Measurements from ENCODE around the gene AGER.
"Not testable (repeated sequence)": the region's sequence is repeated elsewhere in the genome, so short reads cannot be mapped to it uniquely, and the experiment has no call there.

The AGER gene

GRCh38 chr6:32184084-32184640 is at the start of gene AGER:
TSS of gene AGER (minus strand) at chr6:32184253. CDS start at chr6:32184222, 31 bp downstream.
- DNase-seq = no peak

- no peak for DNase-seq
Observed at GRCh38 chr6:32226434-32226833, 42.4 kb upstream of the AGER start.

GRCh38 chr6:32224696-32225095 is 40.6 kb upstream of the AGER start:
- DNase-seq = no peak

GRCh38 chr6:32223258-32224235 is 39.5 kb upstream of the AGER start, which contains the start of gene NOTCH4:
TSS of gene NOTCH4 (minus strand) at chr6:32224067. CDS start at chr6:32223928, 139 bp downstream.
- no peak for DNase-seq

DNA sequence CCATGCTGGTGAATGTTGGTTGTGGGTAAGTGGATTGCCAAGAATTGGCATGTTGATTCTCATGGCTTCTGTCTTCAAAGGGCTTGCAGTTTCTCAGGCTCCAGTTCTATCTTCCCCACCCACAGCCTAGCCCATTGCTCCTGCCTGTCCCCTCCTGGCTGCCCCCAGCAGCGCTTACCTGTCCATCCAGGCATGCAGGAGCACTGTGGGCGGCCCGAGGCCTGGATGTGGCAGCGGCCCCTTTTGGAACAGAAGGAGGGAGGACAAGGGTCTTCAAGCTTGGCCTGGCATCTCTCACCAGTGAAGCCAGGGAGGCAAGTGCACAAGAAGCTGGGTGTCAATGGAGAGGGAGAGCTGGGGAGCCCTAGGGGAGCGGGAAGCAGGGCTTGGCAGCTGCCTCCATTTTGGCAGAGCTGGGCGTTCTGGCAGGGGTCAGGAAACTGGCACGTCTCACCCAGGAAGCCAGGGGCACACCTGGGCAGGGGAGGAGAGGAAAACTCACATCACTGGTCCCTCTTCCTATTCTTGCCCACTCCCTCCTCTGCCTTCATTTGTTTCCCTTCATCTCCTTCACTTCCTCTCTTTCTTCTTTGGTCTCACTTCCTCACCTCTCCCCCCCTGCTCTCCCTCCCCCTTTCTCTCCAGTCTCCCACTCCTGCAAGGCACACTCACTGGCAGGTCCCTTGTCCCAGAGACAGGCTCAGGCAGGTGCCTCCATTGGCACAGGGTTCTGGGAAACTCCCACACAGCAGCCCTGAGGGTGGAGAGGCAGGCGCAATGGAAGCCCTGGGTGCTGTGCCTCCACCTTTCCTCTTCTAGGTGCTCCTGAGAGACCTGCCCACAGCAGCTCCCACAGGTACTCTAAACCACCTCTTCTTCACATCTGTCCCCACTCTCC is 38.5 kb upstream of the AGER start:
- no peak for DNase-seq

DNA sequence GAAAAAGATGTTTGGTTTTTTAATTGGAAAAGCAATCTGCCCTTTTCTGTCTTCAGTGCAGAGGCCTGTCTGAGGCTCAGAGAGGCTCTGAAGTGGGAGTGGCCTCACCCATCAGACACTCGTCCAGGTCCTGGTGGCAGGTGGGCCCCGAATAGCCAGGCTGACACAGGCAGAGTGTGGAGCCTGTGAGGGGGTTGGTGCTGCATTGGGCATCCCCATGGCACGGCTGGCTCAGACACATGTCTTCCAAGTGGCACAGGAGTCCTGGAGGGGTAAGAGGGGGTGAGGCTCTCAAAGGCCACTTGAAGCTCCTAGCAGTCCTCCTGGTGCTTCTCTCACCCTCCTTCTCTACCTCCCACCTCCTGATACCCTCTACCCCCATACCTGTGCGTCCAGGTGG is 36.0 kb upstream of the AGER start:
- no peak for DNase-seq

- DNase-seq = no peak
Observed at GRCh38 chr6:32218167-32218566, 34.1 kb upstream of the AGER start.

DNA sequence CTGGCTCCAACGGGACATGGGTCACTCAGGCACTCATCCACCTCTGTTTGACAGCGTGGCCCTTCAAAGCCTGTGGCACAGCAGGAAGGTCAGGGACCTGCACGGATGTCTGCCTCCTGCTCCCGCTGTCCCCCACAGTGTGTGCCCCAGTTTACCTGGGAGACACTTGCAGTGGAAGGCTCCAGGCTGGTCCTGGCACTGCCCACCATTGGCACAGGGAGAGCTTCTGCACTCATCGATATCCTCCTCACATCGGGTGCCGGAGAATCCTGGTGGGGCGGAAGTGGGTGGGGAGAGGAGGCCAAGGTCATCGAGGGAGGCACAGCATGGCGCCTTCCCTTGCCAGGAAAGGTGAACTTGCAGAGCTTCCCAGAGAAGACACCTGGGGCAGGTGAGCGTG is 32.9 kb upstream of the AGER start:
- no peak for DNase-seq

DNA sequence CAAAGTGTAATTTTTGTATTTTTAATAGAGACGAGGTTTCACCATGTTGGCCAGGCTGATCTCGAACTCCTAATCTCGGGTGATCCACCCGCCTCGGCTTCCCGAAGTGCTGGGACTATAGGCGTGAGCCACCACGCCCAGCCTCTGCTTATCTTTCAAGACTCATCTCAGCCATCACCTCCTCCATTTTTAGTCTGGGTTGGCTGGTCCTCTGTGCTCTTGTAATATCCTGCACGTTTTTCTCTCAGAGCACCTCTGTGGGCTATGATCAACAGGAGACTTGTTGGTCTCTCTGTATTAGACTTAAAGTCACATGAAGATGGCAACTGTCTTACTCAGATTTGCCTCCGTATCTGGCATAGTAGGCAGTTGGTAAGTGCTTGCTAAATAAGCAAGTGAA is 32.2 kb upstream of the AGER start:
- no peak for DNase-seq

DNA sequence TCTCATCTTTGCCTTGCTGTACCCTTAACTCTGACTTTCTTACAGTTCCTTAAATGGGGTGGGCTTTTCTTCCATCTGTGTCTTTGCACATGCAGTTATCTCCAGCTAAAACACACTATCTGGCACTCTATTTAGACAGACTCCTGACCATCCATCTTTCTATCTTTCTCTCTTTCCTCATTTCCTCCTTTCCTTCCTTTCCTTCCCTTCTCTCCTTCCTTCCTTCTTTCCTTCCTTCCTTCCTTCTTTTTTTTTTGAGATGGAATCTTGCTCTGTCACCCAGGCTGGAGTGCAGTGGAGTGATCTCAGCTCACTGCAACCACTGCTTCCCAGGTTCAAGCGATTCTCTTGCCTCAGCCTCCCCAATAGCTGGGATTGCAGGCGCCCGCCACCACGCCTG is 31.6 kb upstream of the AGER start:
- DNase-seq = no peak

DNA sequence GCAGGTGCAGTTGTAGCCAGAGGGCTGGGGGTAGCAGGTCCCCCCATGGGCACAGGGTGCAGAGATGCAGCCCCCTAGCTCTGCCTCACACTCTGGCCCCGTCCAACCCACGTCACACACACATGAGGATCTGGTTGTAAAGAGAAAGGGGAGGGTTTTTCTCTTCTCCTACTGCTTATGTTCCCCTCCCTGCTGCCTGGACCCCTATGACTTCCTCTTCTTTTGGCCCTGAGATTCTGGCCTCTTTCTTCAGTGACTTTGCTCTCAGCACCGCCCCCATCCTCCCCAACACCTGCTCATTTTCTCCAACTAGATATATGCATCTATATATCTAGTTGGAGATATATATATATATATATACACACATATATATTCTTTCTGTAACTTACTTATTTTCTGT is 30.1 kb upstream of the AGER start:
- no peak for DNase-seq

DNA sequence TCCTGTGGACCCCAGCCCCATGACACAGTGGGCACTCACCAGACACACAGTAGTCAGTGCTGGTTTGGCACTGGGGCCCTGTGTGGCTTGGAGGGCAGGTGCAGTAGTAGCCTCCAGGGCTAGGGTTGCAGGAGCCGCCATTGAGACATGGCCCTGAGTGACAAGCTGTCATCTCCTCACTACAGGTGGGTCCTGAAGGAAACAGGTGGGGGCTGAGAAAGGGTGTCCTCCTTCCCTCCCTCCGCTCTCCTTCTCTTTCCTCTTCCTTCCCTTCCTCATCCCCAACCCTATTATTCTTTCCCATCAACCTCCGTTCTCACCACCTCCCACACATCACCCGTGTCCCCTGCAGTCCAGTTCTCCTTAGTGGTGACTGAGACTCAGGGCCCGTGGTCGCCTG is 29.6 kb upstream of the AGER start:
- DNase-seq = no peak

- DNase-seq = no peak
Observed at GRCh38 chr6:32212076-32212760, 28.2 kb upstream of the AGER start.

DNA sequence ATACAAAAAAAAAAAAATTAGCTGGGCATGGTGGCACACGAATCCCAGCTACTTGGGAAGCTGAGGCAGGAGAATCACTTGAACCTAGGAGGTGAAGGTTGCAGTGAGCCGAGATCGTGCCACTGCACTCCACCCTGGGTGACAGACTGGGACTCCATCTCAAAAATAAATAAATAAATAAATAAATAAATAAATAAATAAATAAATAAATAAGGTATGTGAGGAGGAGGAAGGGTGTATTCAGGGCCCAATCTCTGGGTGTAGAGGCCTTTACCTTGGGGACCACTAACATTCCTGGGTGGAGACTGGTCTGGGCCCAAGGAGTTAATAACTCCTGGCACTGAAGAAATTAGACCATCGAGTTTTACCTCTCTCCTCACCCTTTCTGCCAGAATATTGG is 27.4 kb upstream of the AGER start:
- not testable (repeated sequence) for DNase-seq

DNA sequence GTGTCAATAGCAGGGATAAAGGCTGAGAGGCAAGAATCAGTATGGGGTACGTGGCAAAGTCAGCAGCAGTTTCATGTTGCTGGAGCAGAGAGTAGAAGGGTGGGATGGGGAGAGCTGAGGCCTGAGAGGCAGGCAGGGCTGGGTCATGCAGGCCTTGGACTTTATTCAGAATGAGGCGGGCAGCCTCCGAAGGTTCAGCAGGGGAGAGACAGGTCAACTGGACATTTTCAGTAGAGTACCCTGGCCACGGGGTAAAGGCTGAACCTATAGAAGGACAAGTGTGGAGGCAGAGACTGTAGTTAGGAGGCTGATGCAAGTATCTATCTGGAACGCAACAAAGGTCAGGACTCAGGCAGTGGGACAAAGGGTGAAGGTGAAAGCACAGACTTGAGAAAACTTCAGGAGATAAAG is 26.1 kb upstream of the AGER start:
- DNase-seq = no peak

- DNase-seq = no peak
Observed at GRCh38 chr6:32208996-32209395, 24.9 kb upstream of the AGER start.

- no peak for DNase-seq
Observed at GRCh38 chr6:32204268-32204715, 20.2 kb upstream of the AGER start.

- peak in 1 of 2 experiments; percentile 17 for DNase-seq
Observed at GRCh38 chr6:32203426-32204267, 19.6 kb upstream of the AGER start.

DNA sequence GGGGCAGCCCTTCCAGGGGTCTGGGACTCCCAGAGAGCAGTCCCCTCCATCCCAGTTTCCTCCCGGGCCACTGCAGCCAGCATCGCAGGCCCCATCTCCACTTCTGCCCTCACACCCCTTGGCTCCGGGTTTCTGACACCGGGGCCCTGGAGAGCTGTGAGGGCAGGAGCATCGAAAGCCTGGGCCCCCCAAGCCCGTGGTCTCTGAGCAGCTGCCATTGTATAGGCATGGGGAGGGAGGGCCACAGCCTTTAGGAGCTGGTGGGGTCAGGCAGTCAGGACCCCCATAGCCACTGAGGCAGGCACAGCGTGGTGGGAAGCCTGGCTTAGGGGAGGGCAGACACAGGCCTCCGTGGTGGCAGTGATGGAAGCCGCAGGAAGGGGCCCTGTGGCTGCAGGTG is 18.1 kb upstream of the AGER start:
- DNase-seq = no peak

- DNase-seq = no peak
Observed at GRCh38 chr6:32200711-32201475, 16.8 kb upstream of the AGER start.

DNA sequence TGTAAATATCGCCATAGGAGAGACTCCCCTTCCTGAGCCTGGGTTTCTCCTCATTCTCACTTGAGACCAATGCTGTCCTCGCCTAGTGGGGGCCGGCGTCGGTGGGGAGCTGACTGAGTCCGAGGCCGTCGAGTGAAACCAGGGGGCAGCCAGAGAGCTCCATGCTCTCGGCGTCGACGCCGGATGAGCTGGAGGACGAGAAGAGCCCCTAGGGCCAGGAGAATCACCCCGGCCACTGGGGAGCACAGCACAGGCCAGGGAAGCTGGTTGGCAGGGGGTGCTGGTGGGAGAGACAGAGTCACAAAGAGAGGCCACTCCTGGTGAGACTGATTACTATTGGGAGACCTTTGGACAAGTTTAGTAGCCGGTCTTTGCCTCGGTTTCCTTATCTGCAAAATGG is 14.8 kb upstream of the AGER start:
- DNase-seq = no peak
